CD4-positive, alpha-beta T cell treated with Interleukin-6 at 100 ng/mL for 8 hours (primary cell): ENCODE data around the gene CYB5B.

Source experiments
- DNase-seq: peaks from one replicate; pipeline ENCODE4 v3.0.0-alpha.2; 2020; ENCODE audit warnings: mixed read lengths, low spot score

The CYB5B gene

GRCh38 chr16:69444873-69445517 is 20.6 kb downstream of the CYB5B start:
- no peak for DNase-seq

- no peak for DNase-seq
Measured at GRCh38 chr16:69448470-69449193, 24.2 kb downstream of the CYB5B start.

- no peak for DNase-seq
Measured at GRCh38 chr16:69451166-69451565, 26.7 kb downstream of the CYB5B start.

GRCh38 chr16:69453936-69454335 is 29.5 kb downstream of the CYB5B start:
- DNase-seq: no peak

- no peak for DNase-seq
Measured at GRCh38 chr16:69463876-69464275, 39.5 kb downstream of the CYB5B start.

GRCh38 chr16:69465083-69465721 is 40.8 kb downstream of the CYB5B start:
- no peak for DNase-seq

- DNase-seq: no peak
Measured at GRCh38 chr16:69465881-69466280, 41.5 kb downstream of the CYB5B start.

- DNase-seq: no peak
Measured at GRCh38 chr16:69466547-69466946, 42.1 kb downstream of the CYB5B start.

- DNase-seq: no peak
Measured at GRCh38 chr16:69467080-69467479, 42.7 kb downstream of the CYB5B start.

- DNase-seq: no peak
Measured at GRCh38 chr16:69467531-69468204, 43.2 kb downstream of the CYB5B start.

- DNase-seq: no peak
Measured at GRCh38 chr16:69469807-69470561, 45.6 kb downstream of the CYB5B start.

- DNase-seq: no peak
Measured at GRCh38 chr16:69471121-69471520, 46.7 kb downstream of the CYB5B start.

GRCh38 chr16:69474408-69474807 is 50.0 kb downstream of the CYB5B start:
- no peak for DNase-seq

- no peak for DNase-seq
Measured at GRCh38 chr16:69476920-69477443, 52.6 kb downstream of the CYB5B start.

- no peak for DNase-seq
Measured at GRCh38 chr16:69477546-69477945, 53.1 kb downstream of the CYB5B start.

GRCh38 chr16:69478685-69479084 is 54.3 kb downstream of the CYB5B start:
- no peak for DNase-seq

- DNase-seq: no peak
Measured at GRCh38 chr16:69479775-69480174, 55.4 kb downstream of the CYB5B start.

GRCh38 chr16:69481901-69482341 is 57.5 kb downstream of the CYB5B start:
- no peak for DNase-seq

GRCh38 chr16:69482410-69482991 is 58.1 kb downstream of the CYB5B start:
- DNase-seq: no peak

GRCh38 chr16:69483611-69484010 is 59.2 kb downstream of the CYB5B start:
- no peak for DNase-seq

- DNase-seq: no peak
Measured at GRCh38 chr16:69485361-69485760, 60.9 kb downstream of the CYB5B start.
